ENCODE measurements around the gene BAZ1B. TPM values are rescaled to one million over a fixed set of nuclear protein-coding genes. Genes with fewer than 3 reads are reported as not detected.
A peak's percentile ranks its signal among the peaks of the same experiment; 100 is the strongest.
"Not testable (repeated sequence)": the region's sequence is repeated elsewhere in the genome, so short reads cannot be mapped to it uniquely, and the experiment has no call there.

BAZ1B gene
- total and polyA plus RNA-seq, 4 experiments from 2014 or later = 5.8 to 78.6 (median 52.2) TPM

DNA sequence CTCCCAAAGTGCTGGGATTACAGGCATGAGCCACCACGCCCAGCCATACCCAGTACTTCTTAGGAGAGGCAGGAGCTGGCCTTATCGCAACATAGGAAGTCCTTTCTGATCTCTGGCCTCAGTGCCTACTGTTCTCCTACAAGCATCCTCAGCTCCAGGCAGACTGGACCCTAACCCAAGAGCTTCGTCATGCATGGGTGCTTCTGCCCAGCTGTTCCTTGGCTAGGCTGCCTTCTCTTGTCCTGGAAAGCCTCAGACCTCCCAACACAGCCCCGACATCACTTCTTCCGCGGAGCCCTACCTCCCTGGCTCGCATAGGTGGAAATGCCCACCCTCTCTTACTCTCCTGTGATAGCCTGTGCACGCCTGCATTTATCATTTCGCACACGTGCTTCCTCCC, 19.6 kb upstream of the BAZ1B start:
- Mint-ChIP-seq H3K4me1 (peaks cover 4 to 23% (median 12%) of the 10 kb centered on the region in 4 donors), H3K36me3 (peaks cover 42 to 77% of the 10 kb centered on the region in 2 donors), H3K27me3 (no peaks in the 10 kb centered on the region), H3K27ac (peak overlapping the region in 3 of 7 donors; percentile 28 to 86 (median 66)), H3K9me3 (no peaks in the 10 kb centered on the region), H3K4me3 (no peak overlapping the region)
- ChIA-PET POLR2A (ENCODE audit: partially characterized antibody) (interaction anchor here (0.6 kb wide), 1 partner anchor 15 kb away, joined by 3 read pairs; the partner anchor contains the start of gene BCL7B), CTCF (ENCODE audit: partially characterized antibody) (no interaction called here)
- Histone ChIP-seq H3K4me1 (ENCODE audit: insufficient read depth, low read length) (no peaks in the 10 kb centered on the region), H3K27ac (ENCODE audit: low read depth, low read length) (no peak overlapping the region), H3K9me3 (ENCODE audit: control insufficient read depth in 1 of 2, low read length in 2 of 2) (no peaks in the 10 kb centered on the region), H3K27me3 (ENCODE audit: insufficient read depth, low read length) (no peaks in the 10 kb centered on the region), H3K4me3 (ENCODE audit: low read length in 2 of 2) (no peak overlapping the region), H3K36me3 (ENCODE audit: insufficient read depth, low read length) (peaks cover 57% of the 10 kb centered on the region)
- no peak for DNase-seq
- intact Hi-C loops (cut with micrococcal nuclease) = no loop called here

DNA sequence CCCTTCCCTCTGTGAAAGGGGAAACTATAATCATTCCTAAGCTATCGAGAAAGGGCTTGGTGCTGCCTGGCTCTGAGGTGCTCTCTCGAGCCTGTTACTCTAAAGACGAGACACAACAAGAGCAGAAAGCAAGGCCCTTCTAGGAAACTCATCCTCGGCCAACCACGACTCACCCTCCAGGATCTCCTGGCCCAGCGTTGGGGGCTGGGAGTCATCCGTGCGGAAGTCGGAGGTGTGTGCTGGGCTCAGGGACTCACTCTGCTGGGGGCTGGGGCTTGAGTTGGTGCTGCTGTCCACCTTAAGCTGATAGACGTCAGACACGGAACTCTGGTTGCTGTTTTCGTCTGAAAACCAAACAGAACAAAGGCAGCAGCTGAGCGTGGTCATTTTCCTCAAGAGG, 17.6 kb upstream of the BAZ1B start:
- no peaks in the 10 kb centered on the region for H3K27me3 ChIP-seq (ENCODE audit: insufficient read depth, low read length)
- no peaks in the 10 kb centered on the region for H3K9me3 ChIP-seq (ENCODE audit: control insufficient read depth in 1 of 2, low read length in 2 of 2)
- Mint-ChIP-seq H3K27me3 (no peaks in the 10 kb centered on the region), H3K9me3 (no peaks in the 10 kb centered on the region), H3K27ac (no peak overlapping the region), H3K4me3 (no peak overlapping the region), H3K36me3 (peaks cover 44 to 75% of the 10 kb centered on the region in 2 donors), H3K4me1 (peaks cover 0 to 10% (median 5%) of the 10 kb centered on the region in 4 donors)
- CTCF ChIA-PET (ENCODE audit: partially characterized antibody) = no interaction called here
- H3K36me3 ChIP-seq (ENCODE audit: insufficient read depth, low read length) = peaks cover 67% of the 10 kb centered on the region
- POLR2A ChIA-PET (ENCODE audit: partially characterized antibody) = interaction anchor here (1.2 kb wide), 1 partner anchor 18 kb away, joined by 3 read pairs; the partner anchor contains the start of gene BAZ1B
- H3K27ac ChIP-seq (ENCODE audit: low read depth, low read length) = no peak overlapping the region
- intact Hi-C loops (cut with micrococcal nuclease) = no loop called here
- no peak overlapping the region for H3K4me3 ChIP-seq (ENCODE audit: low read length in 2 of 2)
- no peaks in the 10 kb centered on the region for H3K4me1 ChIP-seq (ENCODE audit: insufficient read depth, low read length)
- DNase-seq = no peak

DNA sequence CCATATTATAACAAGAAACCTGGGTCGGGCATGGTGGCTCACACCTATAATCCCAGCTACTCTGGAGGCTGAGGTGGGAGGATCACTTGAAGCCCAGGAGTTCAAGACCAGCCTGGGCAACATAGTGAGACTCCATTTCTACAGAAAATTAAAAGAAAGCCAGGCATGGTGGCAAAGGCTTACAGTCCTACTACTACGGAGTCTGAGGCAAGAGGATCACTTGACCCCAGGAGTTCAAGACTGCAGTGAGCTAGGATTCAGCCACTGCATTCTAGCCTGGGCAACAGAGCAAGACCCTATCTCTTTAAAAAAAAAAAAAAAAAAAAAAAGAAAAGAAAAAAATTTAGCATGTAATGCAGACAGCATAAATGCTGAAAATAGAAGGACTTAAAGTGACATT, 16.4 kb upstream of the BAZ1B start:
- H3K4me3 Mint-ChIP-seq; DNase-seq; H3K9me3 ChIP-seq (ENCODE audit: control insufficient read depth in 1 of 2, low read length in 2 of 2); H3K4me1 ChIP-seq (ENCODE audit: insufficient read depth, low read length); H3K27me3 ChIP-seq (ENCODE audit: insufficient read depth, low read length); H3K9me3 Mint-ChIP-seq; POLR2A ChIA-PET (ENCODE audit: partially characterized antibody); H3K4me3 ChIP-seq (ENCODE audit: low read length in 2 of 2); intact Hi-C loops (cut with micrococcal nuclease); H3K4me1 Mint-ChIP-seq; H3K27me3 Mint-ChIP-seq; H3K27ac ChIP-seq (ENCODE audit: low read depth, low read length); CTCF ChIA-PET (ENCODE audit: partially characterized antibody): not testable (repeated sequence)
- H3K36me3 Mint-ChIP-seq = peaks cover 40 to 66% of the 10 kb centered on the region in 2 donors
- peaks cover 62% of the 10 kb centered on the region for H3K36me3 ChIP-seq (ENCODE audit: insufficient read depth, low read length)
- peak overlapping the region in 1 of 7 donors; percentile 71 for H3K27ac Mint-ChIP-seq

DNA sequence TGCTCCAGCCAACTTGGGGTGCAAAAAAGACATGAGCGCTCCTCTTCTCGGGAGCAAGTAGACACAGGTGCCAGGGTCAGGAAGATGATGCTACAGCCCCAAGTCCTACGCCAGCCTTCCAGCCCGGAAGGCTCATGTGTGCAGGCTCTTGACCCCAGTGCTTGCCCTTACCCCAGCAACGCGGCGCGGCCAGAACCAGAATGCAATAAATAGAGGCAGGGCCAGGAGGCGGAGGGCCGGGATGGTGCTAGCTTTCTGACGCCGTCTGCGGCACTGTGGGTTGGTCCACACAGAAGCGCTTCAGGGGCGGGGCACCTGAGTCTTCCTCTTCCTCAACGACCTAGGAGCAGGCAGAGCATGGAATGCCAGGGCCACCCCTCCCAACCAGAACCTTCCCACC, 15.0 kb upstream of the BAZ1B start:
- intact Hi-C loops (cut with micrococcal nuclease) = no loop called here
- Histone ChIP-seq H3K36me3 (ENCODE audit: insufficient read depth, low read length) (peaks cover 48% of the 10 kb centered on the region), H3K4me3 (ENCODE audit: low read length in 2 of 2) (no peak overlapping the region), H3K27me3 (ENCODE audit: insufficient read depth, low read length) (no peaks in the 10 kb centered on the region), H3K4me1 (ENCODE audit: insufficient read depth, low read length) (no peaks in the 10 kb centered on the region), H3K9me3 (ENCODE audit: control insufficient read depth in 1 of 2, low read length in 2 of 2) (no peaks in the 10 kb centered on the region), H3K27ac (ENCODE audit: low read depth, low read length) (no peak overlapping the region)
- Mint-ChIP-seq H3K9me3 (peaks cover 0 to 2% (median 0%) of the 10 kb centered on the region in 8 donors), H3K27ac (peak overlapping the region in 3 of 7 donors; percentile 32 to 69 (median 47)), H3K4me3 (peak overlapping the region in 1 of 8 donors; percentile 49), H3K4me1 (peaks cover 0 to 3% (median 1%) of the 10 kb centered on the region in 4 donors), H3K36me3 (peaks cover 34 to 57% of the 10 kb centered on the region in 2 donors), H3K27me3 (no peaks in the 10 kb centered on the region)
- no peak for DNase-seq
- CTCF ChIA-PET (ENCODE audit: partially characterized antibody) = no interaction called here
- POLR2A ChIA-PET (ENCODE audit: partially characterized antibody) = no interaction called here

- Mint-ChIP-seq H3K27ac (peak overlapping the region in 3 of 7 donors; percentile 32 to 69 (median 47)), H3K4me3 (no peak overlapping the region), H3K27me3 (no peaks in the 10 kb centered on the region), H3K4me1 (peaks cover 0 to 2% (median 0%) of the 10 kb centered on the region in 4 donors), H3K9me3 (peaks cover 0 to 2% (median 0%) of the 10 kb centered on the region in 8 donors), H3K36me3 (peaks cover 29 to 53% of the 10 kb centered on the region in 2 donors)
- intact Hi-C loops (cut with micrococcal nuclease) = no loop called here
- H3K27ac ChIP-seq (ENCODE audit: low read depth, low read length) = no peak overlapping the region
- H3K36me3 ChIP-seq (ENCODE audit: insufficient read depth, low read length) = peaks cover 43% of the 10 kb centered on the region
- CTCF ChIA-PET (ENCODE audit: partially characterized antibody) = no interaction called here
- DNase-seq = no peak
- H3K9me3 ChIP-seq (ENCODE audit: control insufficient read depth in 1 of 2, low read length in 2 of 2) = no peaks in the 10 kb centered on the region
- H3K4me1 ChIP-seq (ENCODE audit: insufficient read depth, low read length) = no peaks in the 10 kb centered on the region
- no peaks in the 10 kb centered on the region for H3K27me3 ChIP-seq (ENCODE audit: insufficient read depth, low read length)
- H3K4me3 ChIP-seq (ENCODE audit: low read length in 2 of 2) = no peak overlapping the region
- POLR2A ChIA-PET (ENCODE audit: partially characterized antibody) = no interaction called here
These were observed 14.4 kb upstream of the BAZ1B start for GRCh38 chr7:73536479-73536878.

DNA sequence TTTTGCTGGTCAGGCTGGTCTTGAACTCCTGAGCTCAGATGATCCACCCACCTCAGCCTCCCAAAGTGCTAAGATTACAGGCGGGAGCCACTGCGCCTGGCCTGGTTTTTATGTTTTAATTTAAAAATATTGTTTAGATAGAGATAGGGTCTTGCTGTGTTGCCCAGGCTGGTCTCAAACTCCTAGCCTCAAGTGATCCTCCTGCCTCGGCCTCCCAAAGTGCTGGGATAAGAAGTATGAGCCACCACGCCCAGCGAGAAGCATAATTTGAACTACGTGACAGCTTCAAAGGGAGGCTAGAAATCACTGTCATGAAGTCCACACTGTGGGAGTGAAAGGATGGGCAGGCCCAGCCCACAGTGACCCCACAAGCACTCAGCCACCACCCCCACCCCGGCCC, 13.8 kb upstream of the BAZ1B start:
- H3K9me3 Mint-ChIP-seq; DNase-seq; H3K4me3 Mint-ChIP-seq; H3K27ac Mint-ChIP-seq; H3K4me1 ChIP-seq (ENCODE audit: insufficient read depth, low read length); H3K9me3 ChIP-seq (ENCODE audit: control insufficient read depth in 1 of 2, low read length in 2 of 2); H3K27me3 Mint-ChIP-seq; H3K27me3 ChIP-seq (ENCODE audit: insufficient read depth, low read length); H3K4me3 ChIP-seq (ENCODE audit: low read length in 2 of 2); H3K27ac ChIP-seq (ENCODE audit: low read depth, low read length); H3K4me1 Mint-ChIP-seq; intact Hi-C loops (cut with micrococcal nuclease); CTCF ChIA-PET (ENCODE audit: partially characterized antibody): not testable (repeated sequence)
- POLR2A ChIA-PET (ENCODE audit: partially characterized antibody) = interaction anchor here (2.3 kb wide), 1 partner anchor 14 kb away, joined by 10 read pairs; the partner anchor contains the start of gene BAZ1B
- peaks cover 43% of the 10 kb centered on the region for H3K36me3 ChIP-seq (ENCODE audit: insufficient read depth, low read length)
- peaks cover 25 to 48% of the 10 kb centered on the region in 2 donors for H3K36me3 Mint-ChIP-seq

GRCh38 chr7:73533742-73534141, 11.6 kb upstream of the BAZ1B start:
- no peak overlapping the region for H3K27ac Mint-ChIP-seq
- no peak overlapping the region for H3K27ac ChIP-seq (ENCODE audit: low read depth, low read length)
- no peak overlapping the region for H3K4me3 Mint-ChIP-seq
- no peak for DNase-seq
- H3K9me3 ChIP-seq (ENCODE audit: control insufficient read depth in 1 of 2, low read length in 2 of 2) = no peaks in the 10 kb centered on the region
- no peak overlapping the region for H3K4me3 ChIP-seq (ENCODE audit: low read length in 2 of 2)
- intact Hi-C loops (cut with micrococcal nuclease) = no loop called here
- H3K27me3 ChIP-seq (ENCODE audit: insufficient read depth, low read length) = no peaks in the 10 kb centered on the region
- no peaks in the 10 kb centered on the region for H3K27me3 Mint-ChIP-seq
- no peaks in the 10 kb centered on the region for H3K4me1 ChIP-seq (ENCODE audit: insufficient read depth, low read length)
- peaks cover 28% of the 10 kb centered on the region for H3K36me3 ChIP-seq (ENCODE audit: insufficient read depth, low read length)
- peaks cover 25 to 31% of the 10 kb centered on the region in 2 donors for H3K36me3 Mint-ChIP-seq
- ChIA-PET CTCF (ENCODE audit: partially characterized antibody) (no interaction called here), POLR2A (ENCODE audit: partially characterized antibody) (interaction anchor here (0.6 to 2.3 kb wide), 2 partner anchors 12 to 18 kb away, joined by 3 to 10 read pairs; partner anchors contain the start of gene BAZ1B)
- H3K4me1 Mint-ChIP-seq = no peaks in the 10 kb centered on the region
- H3K9me3 Mint-ChIP-seq = peaks cover 0 to 2% (median 0%) of the 10 kb centered on the region in 8 donors
